Mucosa of stomach (tissue), 1 donor: Measurements from ENCODE around the gene NOC3L.
"Not testable (repeated sequence)": the region's sequence is repeated elsewhere in the genome, so short reads cannot be mapped to it uniquely, and the experiment has no call there.

Experiments used
- H3K27me3 ChIP-seq: one replicate; pipeline ENCODE4 v1.7.0; 2013; ENCODE audit warnings: mild to moderate bottlenecking, low read length; ENCODE audit not compliant: control insufficient read depth, insufficient read depth
- H3K36me3 ChIP-seq: one replicate; pipeline ENCODE4 v1.7.0; 2013; ENCODE audit warnings: low read length; ENCODE audit not compliant: control insufficient read depth, insufficient read depth
- H3K4me1 ChIP-seq: one replicate; pipeline ENCODE4 v1.7.0; 2013; ENCODE audit warnings: mild to moderate bottlenecking, low read length; ENCODE audit not compliant: control insufficient read depth, insufficient read depth
- H3K4me3 ChIP-seq: one replicate; pipeline ENCODE4 v1.7.0; 2013; ENCODE audit warnings: low read length
- H3K9ac ChIP-seq: one replicate; pipeline ENCODE4 v1.7.0; 2013; ENCODE audit warnings: mild to moderate bottlenecking, low read length, moderate library complexity
- H3K9me3 ChIP-seq: one replicate; pipeline ENCODE4 v1.7.0; 2013; ENCODE audit warnings: mild to moderate bottlenecking, low read length, moderate library complexity; ENCODE audit not compliant: control insufficient read depth
- donor health status: Pancreatic carcinoma.

NOC3L gene

GRCh38 chr10:94397549-94398370, 35.0 kb upstream of the NOC3L start:
- Histone ChIP-seq H3K4me1 (peaks cover 4% of the 10 kb centered on the region), H3K27me3 (peaks cover 3% of the 10 kb centered on the region), H3K9ac (no peak overlapping the region), H3K9me3 (no peaks in the 10 kb centered on the region), H3K4me3 (no peak overlapping the region), H3K36me3 (no peaks in the 10 kb centered on the region)

GRCh38 chr10:94392117-94392516, 29.4 kb upstream of the NOC3L start:
- not testable (repeated sequence) for H3K4me3 ChIP-seq, H3K36me3 ChIP-seq, H3K9ac ChIP-seq, H3K9me3 ChIP-seq, H3K4me1 ChIP-seq, H3K27me3 ChIP-seq

- not testable (repeated sequence) for H3K4me1 ChIP-seq, H3K4me3 ChIP-seq, H3K9ac ChIP-seq, H3K36me3 ChIP-seq, H3K27me3 ChIP-seq, H3K9me3 ChIP-seq
These were observed 23.0 kb upstream of the NOC3L start for GRCh38 chr10:94385733-94386132.

GRCh38 chr10:94383530-94383929, 20.8 kb upstream of the NOC3L start:
- Histone ChIP-seq H3K27me3 (no peaks in the 10 kb centered on the region), H3K36me3 (no peaks in the 10 kb centered on the region), H3K9me3 (no peaks in the 10 kb centered on the region), H3K4me3 (no peak overlapping the region), H3K9ac (no peak overlapping the region), H3K4me1 (peaks cover 4% of the 10 kb centered on the region)

GRCh38 chr10:94376865-94377264, 14.1 kb upstream of the NOC3L start:
- Histone ChIP-seq H3K9me3 (no peaks in the 10 kb centered on the region), H3K4me3 (no peak overlapping the region), H3K9ac (no peak overlapping the region), H3K36me3 (no peaks in the 10 kb centered on the region), H3K4me1 (no peaks in the 10 kb centered on the region), H3K27me3 (no peaks in the 10 kb centered on the region)

- no peak overlapping the region for H3K4me3 ChIP-seq
- H3K9me3 ChIP-seq: no peaks in the 10 kb centered on the region
- no peaks in the 10 kb centered on the region for H3K4me1 ChIP-seq
- no peak overlapping the region for H3K9ac ChIP-seq
- H3K27me3 ChIP-seq: no peaks in the 10 kb centered on the region
- H3K36me3 ChIP-seq: no peaks in the 10 kb centered on the region
These were observed 12.6 kb upstream of the NOC3L start for GRCh38 chr10:94375374-94375773.

- Histone ChIP-seq H3K9ac (no peak overlapping the region), H3K4me3 (no peak overlapping the region), H3K27me3 (no peaks in the 10 kb centered on the region), H3K36me3 (no peaks in the 10 kb centered on the region), H3K4me1 (no peaks in the 10 kb centered on the region), H3K9me3 (no peaks in the 10 kb centered on the region)
These were observed 7.8 kb upstream of the NOC3L start for GRCh38 chr10:94370501-94370900.

- H3K4me3 ChIP-seq: no peak overlapping the region
- H3K9ac ChIP-seq: no peak overlapping the region
- H3K36me3 ChIP-seq: no peaks in the 10 kb centered on the region
- no peaks in the 10 kb centered on the region for H3K27me3 ChIP-seq
- H3K4me1 ChIP-seq: peaks cover 6% of the 10 kb centered on the region
- H3K9me3 ChIP-seq: no peaks in the 10 kb centered on the region
These were observed 3.6 kb upstream of the NOC3L start for GRCh38 chr10:94366382-94366781.

GRCh38 chr10:94364482-94364881, 1.7 kb upstream of the NOC3L start:
- H3K27me3 ChIP-seq: no peaks in the 10 kb centered on the region
- H3K4me3 ChIP-seq: no peak overlapping the region
- no peak overlapping the region for H3K9ac ChIP-seq
- H3K4me1 ChIP-seq: peaks cover 10% of the 10 kb centered on the region
- no peaks in the 10 kb centered on the region for H3K9me3 ChIP-seq
- no peaks in the 10 kb centered on the region for H3K36me3 ChIP-seq

GRCh38 chr10:94363251-94363565, 469 bp upstream of the NOC3L start:
- Histone ChIP-seq H3K4me1 (peaks cover 10% of the 10 kb centered on the region), H3K9ac (peak overlapping the region; percentile 58), H3K9me3 (no peaks in the 10 kb centered on the region), H3K36me3 (no peaks in the 10 kb centered on the region), H3K27me3 (no peaks in the 10 kb centered on the region), H3K4me3 (peak overlapping the region; percentile 36)

- Histone ChIP-seq H3K36me3 (no peaks in the 10 kb centered on the region), H3K9ac (peak overlapping the region; percentile 58), H3K27me3 (no peaks in the 10 kb centered on the region), H3K4me3 (no peak overlapping the region), H3K9me3 (no peaks in the 10 kb centered on the region), H3K4me1 (peaks cover 10% of the 10 kb centered on the region)
These were observed 1.5 kb downstream of the NOC3L start for GRCh38 chr10:94361171-94361794.

GRCh38 chr10:94358480-94358879, 4.3 kb downstream of the NOC3L start:
- Histone ChIP-seq H3K27me3 (no peaks in the 10 kb centered on the region), H3K36me3 (no peaks in the 10 kb centered on the region), H3K9me3 (no peaks in the 10 kb centered on the region)

More at GRCh38 chr10:94358480-94358879, 4.3 kb downstream of the NOC3L start:
- Histone ChIP-seq H3K9ac (no peak overlapping the region), H3K4me3 (no peak overlapping the region), H3K4me1 (peaks cover 10% of the 10 kb centered on the region)
